Lower leg skin (tissue), 4 donors: ENCODE measurements around the gene MAGEB1. TPM values are rescaled to one million over a fixed set of nuclear protein-coding genes. Genes with fewer than 3 reads are reported as not detected.

Source experiments
- DNase-seq, 2 donors: peaks; one replicate each; pipeline ENCODE4 v3.0.0-alpha.2; 2019; ENCODE audit warnings: low spot score in 2 of 2
- H3K4me3 ChIP-seq: fragments of 200-600 bp; sonication (generic); 2 replicates; pipeline ENCODE4 v1.5.1; 2017; ENCODE audit warnings: mild to moderate bottlenecking, low read depth; ENCODE audit not compliant: poor library complexity, severe bottlenecking
- CTCF ChIP-seq, 3 donors: fragments of 450-650 bp; IDR thresholded peaks; one replicate each; pipeline ENCODE4 v1.5.1; 2016; ENCODE audit warnings: antibody characterized with exemption in 3 of 3, mild to moderate bottlenecking in 3 of 3, moderate library complexity in 2 of 3
- POLR2A ChIP-seq, 2 donors: fragments of 450-650 bp; IDR thresholded peaks; one replicate each; pipeline ENCODE4 v1.6.1; 2016 to 2017; ENCODE audit warnings: antibody characterized with exemption in 2 of 2, mild to moderate bottlenecking in 1 of 2, moderate library complexity in 1 of 2
- WGBS, 2 donors: methylation state at CpG; one replicate each; pipeline ENCODE4 v1.1.5; 2018; 5-methylcytosine and 5-hydroxymethylcytosine counted together
- intact Hi-C: fragments of 100-400 bp; cut with DNase I; formaldehyde crosslinking; loops from one replicate; pipeline ENCODE4 v1.15.0; 2023; ENCODE audit warnings: low total_unique reads
- total RNA-seq, 4 donors: library from RNA; depleted of rRNA; stranded (reverse); fragments of >200 nt; gene quantifications; one replicate each; pipeline ENCODE4 v1.1.0, GENCODE V29; 2016

The MAGEB1 gene
- total RNA-seq, 4 donors from 2014 or later, result not detected

- no peak overlapping the region for H3K4me3 ChIP-seq
- TF ChIP-seq POLR2A (IDR thresholded peaks at IDR 0.05) (no peak), CTCF (IDR thresholded peaks at IDR 0.05) (no peak)
- DNase-seq, result no peak
- WGBS, 2 donors, result 42 to 69% methylated on average over 5 of the region's 5 CpGs
- intact Hi-C loops, result no loop called here
Measured at GRCh38 chrX:30220661-30221060, 26.3 kb upstream of the MAGEB1 start.

- no peak overlapping the region for H3K4me3 ChIP-seq
- no peak for DNase-seq
- TF ChIP-seq POLR2A (IDR thresholded peaks at IDR 0.05) (no peak), CTCF (IDR thresholded peaks at IDR 0.05) (no peak)
- intact Hi-C loops, result no loop called here
- WGBS, 2 donors, result 54% methylated on average over 2 of the region's 2 CpGs
Measured at GRCh38 chrX:30224536-30224935, 22.4 kb upstream of the MAGEB1 start.

GRCh38 chrX:30228526-30228925 is 18.4 kb upstream of the MAGEB1 start:
- intact Hi-C loops, result no loop called here
- no peak for DNase-seq
- H3K4me3 ChIP-seq, result no peak overlapping the region
- 0 to 35% methylated on average over 1 of the region's 1 CpG for WGBS, 2 donors
- TF ChIP-seq POLR2A (IDR thresholded peaks at IDR 0.05) (no peak), CTCF (IDR thresholded peaks at IDR 0.05) (no peak)

GRCh38 chrX:30230395-30230794 is 16.6 kb upstream of the MAGEB1 start, which contains the start of gene MAGEB3:
TSS of gene MAGEB3 (plus strand) at chrX:30230657. CDS start at chrX:30235925, 5,268 bp downstream.
- DNase-seq, result no peak
- WGBS, 2 donors, result 64 to 66% methylated on average over 4 of the region's 4 CpGs
- TF ChIP-seq POLR2A (IDR thresholded peaks at IDR 0.05), result no peak
- no peak for TF ChIP-seq CTCF (IDR thresholded peaks at IDR 0.05)
- intact Hi-C loops, result no loop called here
- no peak within 1 kb of the TSS for H3K4me3 ChIP-seq

GRCh38 chrX:30241724-30242415 is 5.1 kb upstream of the MAGEB1 start, which contains the start of gene MAGEB4:
TSS of gene MAGEB4 (plus strand) at chrX:30242000. CDS start at chrX:30242136, 136 bp downstream.
- intact Hi-C loops, result no loop called here
- TF ChIP-seq CTCF (IDR thresholded peaks at IDR 0.05) (no peak), POLR2A (IDR thresholded peaks at IDR 0.05) (no peak)
- peak in 1 of 2 donors; percentile 71 for DNase-seq
- 80 to 88% methylated on average over 7 to 10 of the region's 10 CpGs for WGBS, 2 donors
- H3K4me3 ChIP-seq, result no peak within 1 kb of the TSS

GRCh38 chrX:30248854-30249253 is 1.9 kb downstream of the MAGEB1 start:
- intact Hi-C loops, result no loop called here

More at GRCh38 chrX:30248854-30249253, 1.9 kb downstream of the MAGEB1 start:
- TF ChIP-seq POLR2A (IDR thresholded peaks at IDR 0.05) (no peak), CTCF (IDR thresholded peaks at IDR 0.05) (no peak)
- DNase-seq, result no peak
- H3K4me3 ChIP-seq, result no peak overlapping the region
- WGBS, 2 donors, result 68 to 85% methylated on average over 4 of the region's 4 CpGs
